Measurements from ENCODE around the gene TP53INP2.
"Not testable (repeated sequence)": the region's sequence is repeated elsewhere in the genome, so short reads cannot be mapped to it uniquely, and the experiment has no call there.

Gene TP53INP2

GRCh38 chr20:34704177-34705007 is at the start of gene TP53INP2:
Gene TP53INP2 (plus strand): TSS chr20:34704344. CDS start chr20:34708740, 4,396 bp downstream.
- peak; percentile 83 for DNase-seq

GRCh38 chr20:34658654-34659053 is 45.5 kb upstream of the TP53INP2 start:
- not testable (repeated sequence) for DNase-seq

- not testable (repeated sequence) for DNase-seq
Observed at GRCh38 chr20:34661811-34662210, 42.3 kb upstream of the TP53INP2 start.

GRCh38 chr20:34663213-34663943 is 40.8 kb upstream of the TP53INP2 start:
- DNase-seq, result no peak

- DNase-seq, result not testable (repeated sequence)
Observed at GRCh38 chr20:34664751-34665150, 39.4 kb upstream of the TP53INP2 start.

GRCh38 chr20:34669094-34669493 is 35.0 kb upstream of the TP53INP2 start:
- no peak for DNase-seq

GRCh38 chr20:34673412-34673811 is 30.7 kb upstream of the TP53INP2 start:
- no peak for DNase-seq

GRCh38 chr20:34675561-34675960 is 28.6 kb upstream of the TP53INP2 start:
- no peak for DNase-seq

GRCh38 chr20:34675993-34676641 is 28.0 kb upstream of the TP53INP2 start:
- no peak for DNase-seq

GRCh38 chr20:34676642-34677373 is 27.3 kb upstream of the TP53INP2 start, which contains the start of gene PIGU:
Gene PIGU (minus strand): TSS chr20:34677092. CDS start chr20:34677085, 7 bp downstream.
- DNase-seq, result peak; percentile 96

- no peak for DNase-seq
Observed at GRCh38 chr20:34680586-34681175, 23.5 kb upstream of the TP53INP2 start.

GRCh38 chr20:34683667-34684066 is 20.5 kb upstream of the TP53INP2 start:
- DNase-seq, result no peak

- no peak for DNase-seq
Observed at GRCh38 chr20:34689486-34689885, 14.7 kb upstream of the TP53INP2 start.

GRCh38 chr20:34691838-34692237 is 12.3 kb upstream of the TP53INP2 start:
- DNase-seq, result no peak

GRCh38 chr20:34693414-34693813 is 10.7 kb upstream of the TP53INP2 start:
- DNase-seq, result no peak

- DNase-seq, result no peak
Observed at GRCh38 chr20:34701405-34702085, 2.6 kb upstream of the TP53INP2 start.

GRCh38 chr20:34703061-34703423 is 1.1 kb upstream of the TP53INP2 start:
- DNase-seq, result no peak

- DNase-seq, result no peak
Observed at GRCh38 chr20:34703424-34704176, 544 bp upstream of the TP53INP2 start.

GRCh38 chr20:34705008-34705396 is 858 bp downstream of the TP53INP2 start:
- DNase-seq, result no peak

- peak; percentile 15 for DNase-seq
Observed at GRCh38 chr20:34705397-34706301, 1.5 kb downstream of the TP53INP2 start.

All from stimulated activated CD4-positive, alpha-beta T cell treated with anti-CD3 and anti-CD28 coated beads, Interleukin-1b, Interleukin-23, amount 100 ng/mL, for 48 hours (primary cell).